Natural killer cell (primary cell): ENCODE data around the gene DNAH1. TPM values are rescaled to one million over a fixed set of nuclear protein-coding genes. Genes with fewer than 3 reads are reported as not detected.

Experiments used
- ATAC-seq, 3 donors: fragments of 150-1000 bp in 2 of 3; fragments of 200-7000 bp in 1 of 3; cut with Tn5 transposase; 1 replicate in 1 of 3; 2 replicates in 2 of 3; pipeline ENCODE4 v1.10.0; 2021; ENCODE audit warnings: mild to moderate bottlenecking in 2 of 3, moderate library complexity in 2 of 3
- DNase-seq, 2 donors: peaks; one replicate each; pipeline versions ENCODE4 v3.0.0 to v3.0.0-alpha.2; 2013 to 2021; ENCODE audit warnings: mixed read lengths in 1 of 2
- H3K27ac ChIP-seq: one replicate; pipeline ENCODE4 v1.5.1; 2013; ENCODE audit warnings: mild to moderate bottlenecking, low read length
- H3K27me3 ChIP-seq: one replicate; pipeline ENCODE4 v1.6.1; 2013; ENCODE audit warnings: low read length; ENCODE audit not compliant: control insufficient read depth, insufficient read depth
- H3K36me3 ChIP-seq: one replicate; pipeline ENCODE4 v1.6.1; 2013; ENCODE audit warnings: low read length; ENCODE audit not compliant: control insufficient read depth, insufficient read depth
- H3K4me1 ChIP-seq: one replicate; pipeline ENCODE4 v1.6.1; 2013; ENCODE audit warnings: low read length; ENCODE audit not compliant: control insufficient read depth, insufficient read depth
- H3K4me3 ChIP-seq: one replicate; pipeline ENCODE4 v1.5.1; 2013; ENCODE audit warnings: low read length
- H3K9me3 ChIP-seq: one replicate; pipeline ENCODE4 v1.6.1; 2013; ENCODE audit warnings: low read length; ENCODE audit not compliant: control insufficient read depth, insufficient read depth
- H3K27ac Mint-ChIP-seq, 2 donors: one replicate each; pipeline ENCODE4 v1.8.0; 2022; ENCODE audit warnings: mild to moderate bottlenecking in 2 of 2, mixed read lengths in 2 of 2, moderate library complexity in 1 of 2
- H3K27me3 Mint-ChIP-seq, 2 donors: one replicate each; pipeline ENCODE4 v1.8.0; 2022; ENCODE audit warnings: low read depth in 2 of 2, mixed read lengths in 2 of 2
- H3K36me3 Mint-ChIP-seq: one replicate; pipeline ENCODE4 v1.8.0; 2022; ENCODE audit warnings: mixed read lengths
- H3K4me1 Mint-ChIP-seq, 2 donors: one replicate each; pipeline ENCODE4 v1.8.0; 2022; ENCODE audit warnings: mixed read lengths in 2 of 2
- H3K4me3 Mint-ChIP-seq: one replicate; pipeline ENCODE4 v1.8.0; 2022; ENCODE audit warnings: mild to moderate bottlenecking, moderate library complexity, mixed read lengths
- H3K9me3 Mint-ChIP-seq, 2 donors: one replicate each; pipeline ENCODE4 v1.8.0; 2022; ENCODE audit warnings: mixed read lengths in 2 of 2
- CTCF ChIP-seq: fragments of 200-600 bp; IDR thresholded peaks from one replicate; pipeline ENCODE4 v1.8.0; 2022; ENCODE audit warnings: antibody characterized with exemption
- WGBS: methylation state at CpG from one replicate; pipeline ENCODE4 v1.1.7; 2013; ENCODE audit warnings: missing lambda C conversion rate; ENCODE audit not compliant: insufficient coverage; 5-methylcytosine and 5-hydroxymethylcytosine counted together
- intact Hi-C: fragments of 100-400 bp; cut with micrococcal nuclease; formaldehyde crosslinking; loops from one replicate; pipeline ENCODE4 v1.14.2; 2022
- total RNA-seq, 4 donors: library from RNA; stranded (reverse); fragments of 120-200 nt in 1 of 4; gene quantifications; one replicate each; pipeline versions ENCODE4 v1.2.3 to v1.2.4, GENCODE V29; 2013 to 2022

Gene DNAH1
- total RNA-seq, 3 donors from 2014 or later (not counting 1 experiment from before 2014, with no cell fraction given): 72.3 to 81.7 (median 74.2) TPM

- no peaks in the 10 kb centered on the region for H3K27me3 ChIP-seq
- intact Hi-C loops: no loop called here
- H3K9me3 Mint-ChIP-seq: no peaks in the 10 kb centered on the region
- H3K27ac Mint-ChIP-seq: peak overlapping the region in 1 of 2 donors; percentile 6
- no peaks in the 10 kb centered on the region for H3K36me3 ChIP-seq
- no peak overlapping the region for H3K4me3 Mint-ChIP-seq
- H3K4me1 ChIP-seq: no peaks in the 10 kb centered on the region
- 88% methylated on average over 11 of the region's 11 CpGs for WGBS
- no peak overlapping the region for H3K4me3 ChIP-seq
- no peaks in the 10 kb centered on the region for H3K36me3 Mint-ChIP-seq
- no peak overlapping the region for H3K27ac ChIP-seq
- H3K9me3 ChIP-seq: no peaks in the 10 kb centered on the region
- ATAC-seq (no peak), DNase-seq (no peak)
- H3K27me3 Mint-ChIP-seq: no peaks in the 10 kb centered on the region
- H3K4me1 Mint-ChIP-seq: peaks cover 4 to 7% of the 10 kb centered on the region in 2 donors
- no peak for TF ChIP-seq CTCF
Observed at GRCh38 chr3:52323526-52324295, 7.6 kb downstream of the DNAH1 start.

- TF ChIP-seq CTCF: no peak
- H3K9me3 Mint-ChIP-seq: no peaks in the 10 kb centered on the region
- ATAC-seq (no peak), DNase-seq (no peak)
- H3K4me3 ChIP-seq: no peak overlapping the region
- H3K4me3 Mint-ChIP-seq: no peak overlapping the region
- H3K4me1 Mint-ChIP-seq: peaks cover 4 to 7% of the 10 kb centered on the region in 2 donors
- no peaks in the 10 kb centered on the region for H3K9me3 ChIP-seq
- H3K27me3 Mint-ChIP-seq: no peaks in the 10 kb centered on the region
- H3K27ac Mint-ChIP-seq: no peak overlapping the region
- H3K36me3 Mint-ChIP-seq: no peaks in the 10 kb centered on the region
- WGBS: 97% methylated on average over 9 of the region's 9 CpGs
- no peaks in the 10 kb centered on the region for H3K4me1 ChIP-seq
- intact Hi-C loops: no loop called here
- H3K36me3 ChIP-seq: no peaks in the 10 kb centered on the region
- H3K27ac ChIP-seq: no peak overlapping the region
- H3K27me3 ChIP-seq: no peaks in the 10 kb centered on the region
Observed at GRCh38 chr3:52324676-52325075, 8.6 kb downstream of the DNAH1 start.

DNA sequence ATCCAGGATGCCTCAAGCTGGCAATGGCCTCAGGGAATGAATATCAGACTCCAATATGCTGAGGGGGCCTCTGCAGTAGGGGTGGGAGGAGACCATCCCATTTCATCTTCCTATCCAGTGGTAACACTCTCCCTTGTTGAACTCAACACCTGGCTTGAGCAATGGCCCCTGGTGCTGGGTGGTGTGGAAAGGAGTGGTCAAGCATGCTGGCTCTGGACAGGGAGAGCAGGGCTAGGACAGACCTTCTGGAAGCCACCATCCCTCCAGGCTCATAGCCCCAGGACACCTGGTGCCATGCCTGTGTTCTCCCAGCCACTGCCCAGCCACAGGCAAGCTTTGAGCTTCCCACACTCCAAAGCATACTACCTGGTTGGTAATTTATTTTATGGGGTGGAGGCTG is 9.6 kb downstream of the DNAH1 start:
- intact Hi-C loops: no loop called here
- H3K4me3 ChIP-seq: no peak overlapping the region
- TF ChIP-seq CTCF: no peak
- no peaks in the 10 kb centered on the region for H3K9me3 ChIP-seq
- no peak overlapping the region for H3K27ac ChIP-seq
- H3K27ac Mint-ChIP-seq: no peak overlapping the region
- H3K4me3 Mint-ChIP-seq: no peak overlapping the region
- DNase-seq: no peak
- no peaks in the 10 kb centered on the region for H3K4me1 ChIP-seq
- H3K36me3 ChIP-seq: no peaks in the 10 kb centered on the region
- no peak for ATAC-seq
- no peaks in the 10 kb centered on the region for H3K27me3 Mint-ChIP-seq
- H3K4me1 Mint-ChIP-seq: peaks cover 4 to 7% of the 10 kb centered on the region in 2 donors
- H3K36me3 Mint-ChIP-seq: no peaks in the 10 kb centered on the region
- H3K9me3 Mint-ChIP-seq: no peaks in the 10 kb centered on the region
- H3K27me3 ChIP-seq: no peaks in the 10 kb centered on the region

- no peaks in the 10 kb centered on the region for H3K4me1 ChIP-seq
- no peaks in the 10 kb centered on the region for H3K27me3 ChIP-seq
- WGBS: 92% methylated on average over 6 of the region's 6 CpGs
- peaks cover 2% of the 10 kb centered on the region for H3K36me3 ChIP-seq
- Mint-ChIP-seq H3K36me3 (no peaks in the 10 kb centered on the region), H3K27me3 (no peaks in the 10 kb centered on the region), H3K4me3 (no peak overlapping the region), H3K9me3 (no peaks in the 10 kb centered on the region), H3K4me1 (peaks cover 4 to 7% of the 10 kb centered on the region in 2 donors), H3K27ac (no peak overlapping the region)
- no peak for TF ChIP-seq CTCF
- intact Hi-C loops: no loop called here
- ATAC-seq (no peak), DNase-seq (no peak)
- H3K27ac ChIP-seq: no peak overlapping the region
- no peak overlapping the region for H3K4me3 ChIP-seq
- no peaks in the 10 kb centered on the region for H3K9me3 ChIP-seq
Observed at GRCh38 chr3:52326976-52327375, 10.9 kb downstream of the DNAH1 start.
